HepG2 (cell line): ENCODE results near the gene PARP11. TPM values are rescaled to one million over a fixed set of nuclear protein-coding genes. Genes with fewer than 3 reads are reported as not detected.

Experiments
- ATAC-seq: fragments of 200-7000 bp; cut with Tn5 transposase; 3 replicates; pipeline ENCODE4 v1.9.1; 2020; ENCODE audit warnings: mild to moderate bottlenecking, moderate library complexity
- BruUV-seq: library from RNA; stranded (reverse); fragments of 400-500 nt; replicated peaks from 2 replicates; lab custom pipeline; 2021; lab: Mats Ljungman, UMichigan
- CTCF ChIA-PET: fragments of 300-600 bp; formaldehyde crosslinking; extraction: SDS; loops from one replicate; lab custom pipeline; 2021; ENCODE audit warnings: low total read pairs, inconsistent platforms, low intra/inter-chr PET ratio; lab: Yijun Ruan, JAX
- POLR2A ChIA-PET: fragments of 350-600 bp; sonication (Branson Sonifier 250); formaldehyde crosslinking; loops from one replicate; lab custom pipeline; 2020; ENCODE audit warnings: antibody characterized with exemption, inconsistent platforms; lab: Yijun Ruan, JAX
- DNase-seq: peaks from one replicate; pipeline ENCODE4 v3.0.0-alpha.2; 2015; ENCODE audit warnings: low spot score
- FAIRE-seq: peaks from 3 replicates; lab custom pipeline; 2011; peaks lifted over from hg19 to GRCh38; lab: Jason Lieb, UNC
- H2AFZ ChIP-seq: one replicate; pipeline ENCODE4 v1.6.1; 2011; ENCODE audit warnings: low read length, inconsistent platforms
- H3K27ac ChIP-seq: fragments of 300-600 bp; 3 replicates; pipeline ENCODE4 v1.8.0; 2011; ENCODE audit warnings: mixed run types, mild to moderate bottlenecking, mixed read lengths, low read length, inconsistent platforms; ENCODE audit not compliant: insufficient read depth; ENCODE audit errors: extremely low read length
- H3K27me3 ChIP-seq, 2 experiments: fragments of 200-600 bp in 1 of 2; 2 replicates in 1 of 2; 3 replicates in 1 of 2; pipeline versions ENCODE4 v1.6.0 to v1.8.0; 2011; ENCODE audit warnings: low read length in 2 of 2, mild to moderate bottlenecking in 2 of 2, moderate library complexity in 2 of 2, inconsistent platforms in 1 of 2; ENCODE audit not compliant: insufficient read depth in 2 of 2, control insufficient read depth in 1 of 2
- H3K36me3 ChIP-seq, 2 experiments: fragments of 200-600 bp in 1 of 2; replicated peaks in 1 of 2; 2 replicates in 1 of 2; 3 replicates in 1 of 2; pipeline versions ENCODE4 v1.5.1 to v1.8.0; 2011; ENCODE audit warnings: low read length in 2 of 2, inconsistent platforms in 1 of 2; ENCODE audit not compliant: insufficient read depth in 2 of 2, control insufficient read depth in 1 of 2
- H3K4me1 ChIP-seq: 2 replicates; pipeline ENCODE4 v1.5.1; 2012; ENCODE audit warnings: low read length, inconsistent platforms; ENCODE audit not compliant: insufficient read depth
- H3K4me2 ChIP-seq: 2 replicates; pipeline ENCODE4 v1.6.0; 2011; ENCODE audit warnings: low read depth, low read length, inconsistent platforms
- H3K4me3 ChIP-seq, 3 experiments: fragments of 200-600 bp in 1 of 3; sonication (generic), shearing (Covaris generic) in 1 of 3; replicated peaks in 1 of 3; 2 replicates each; pipeline ENCODE4 v1.5.1; 2011 to 2016; ENCODE audit warnings: low read length in 3 of 3, inconsistent platforms in 2 of 3, low read depth in 2 of 3, mild to moderate bottlenecking in 2 of 3, control low read depth in 1 of 3, mixed read lengths in 1 of 3; ENCODE audit not compliant: insufficient read depth in 1 of 3
- H3K79me2 ChIP-seq: one replicate; pipeline ENCODE4 v1.6.1; 2011; ENCODE audit warnings: low read length, inconsistent platforms; ENCODE audit not compliant: insufficient read depth
- H3K9ac ChIP-seq: 2 replicates; pipeline ENCODE4 v1.6.0; 2011; ENCODE audit warnings: mild to moderate bottlenecking, low read depth, low read length, inconsistent platforms; ENCODE audit not compliant: insufficient read depth
- H3K9me3 ChIP-seq: 2 replicates; pipeline ENCODE4 v1.5.1; 2012; ENCODE audit warnings: mild to moderate bottlenecking, low read length
- H4K20me1 ChIP-seq: 2 replicates; pipeline ENCODE4 v1.6.0; 2011; ENCODE audit warnings: inconsistent platforms, mild to moderate bottlenecking, low read length, moderate library complexity; ENCODE audit not compliant: insufficient read depth
- FIP1L1 ChIP-seq: fragments of 200-400 bp; formaldehyde crosslinking; IDR thresholded peaks from 2 replicates; pipeline ENCODE4 v1.6.1; 2018; ENCODE audit warnings: low read depth, mild to moderate bottlenecking, low read length, moderate library complexity, borderline replicate concordance; ENCODE audit not compliant: insufficient read depth
- HES4 ChIP-seq: sonication (generic); formaldehyde crosslinking; IDR thresholded peaks from 2 replicates; pipeline ENCODE4 v1.9.0; 2021; ENCODE audit warnings: mild to moderate bottlenecking, missing genetic modification reagents, borderline replicate concordance
- HNF1A ChIP-seq, 2 experiments: sonication (generic) in 1 of 2; formaldehyde crosslinking in 1 of 2; IDR thresholded peaks; 2 replicates each; pipeline versions ENCODE4 v1.4.0 to v1.6.1; 2016 to 2020; ENCODE audit warnings: borderline replicate concordance in 1 of 2, low read depth in 1 of 2, mild to moderate bottlenecking in 1 of 2, missing genetic modification reagents in 1 of 2
- JDP2 ChIP-seq: sonication (generic); formaldehyde crosslinking; IDR thresholded peaks from 2 replicates; pipeline ENCODE4 v1.8.1; 2022; ENCODE audit warnings: missing genetic modification reagents, borderline replicate concordance
- KLF6 ChIP-seq: IDR thresholded peaks from 2 replicates; pipeline ENCODE4 v1.8.0; 2016; ENCODE audit warnings: missing biosample characterization, missing genetic modification reagents
- NBN ChIP-seq: fragments of 450-650 bp; conservative IDR thresholded peaks from 2 replicates; pipeline ENCODE4 v1.6.1; 2017
- TEAD2 ChIP-seq: sonication (generic); formaldehyde crosslinking; IDR thresholded peaks from 2 replicates; pipeline ENCODE4 v1.9.0; 2021; ENCODE audit warnings: missing genetic modification reagents
- ZBTB7A ChIP-seq: sonication (generic); formaldehyde crosslinking; IDR thresholded peaks from 2 replicates; pipeline ENCODE4 v1.8.0; 2022; ENCODE audit warnings: mild to moderate bottlenecking, missing genetic modification reagents
- ZNF12 ChIP-seq: sonication (generic); formaldehyde crosslinking; IDR thresholded peaks from 2 replicates; pipeline ENCODE4 v1.5.0; 2020; ENCODE audit warnings: missing genetic modification reagents
- ZNF296 ChIP-seq: sonication (generic); formaldehyde crosslinking; conservative IDR thresholded peaks from 2 replicates; pipeline ENCODE4 v1.5.0; 2020; ENCODE audit warnings: mild to moderate bottlenecking, missing genetic modification reagents
- ZNF709 ChIP-seq: sonication (generic); formaldehyde crosslinking; IDR thresholded peaks from 2 replicates; pipeline ENCODE4 v1.5.0; 2020; ENCODE audit warnings: mild to moderate bottlenecking, missing genetic modification reagents
- ZNF740 ChIP-seq: sonication (generic); formaldehyde crosslinking; IDR thresholded peaks from 2 replicates; pipeline ENCODE4 v1.4.0; 2020; ENCODE audit warnings: missing genetic modification reagents
- ZNF782 ChIP-seq: sonication (generic); formaldehyde crosslinking; IDR thresholded peaks from 2 replicates; pipeline ENCODE4 v1.4.0; 2020; ENCODE audit warnings: missing genetic modification reagents, mild to moderate bottlenecking, borderline replicate concordance
- WGBS: methylation state at CpG from one replicate; pipeline ENCODE4 v1.1.6; 2017; ENCODE audit warnings: low lambda C conversion rate; 5-methylcytosine and 5-hydroxymethylcytosine counted together
- in situ Hi-C: cut with HindIII; loops from 2 replicates; pipeline ENCODE4 v1.10.0; 2017; ENCODE audit warnings: low pct_unique_long_range_greater_than_20kb; ENCODE audit not compliant: extremely low pct_ligation_motif_present
- intact Hi-C: fragments of 100-400 bp; cut with micrococcal nuclease; formaldehyde crosslinking; loops from one replicate; pipeline ENCODE4 v1.10.0; 2022; ENCODE audit not compliant: unreplicated experiment
- polyA plus RNA-seq, 8 experiments: library from polyadenylated mRNA; depleted of rRNA in 3 of 8; stranded (reverse) in 7 of 8; unstranded in 1 of 8; fragments of >200 nt; fragmentation: Illumina TruSeq in 4 of 8; extraction: Trizol in 4 of 8; gene quantifications; 2 replicates each; pipeline versions ENCODE4 v1.2.1 to v1.2.3, GENCODE V29; 2011 to 2016; ENCODE audit warnings: low read depth in 4 of 8, missing spikeins in 1 of 8, mixed read lengths in 1 of 8; ENCODE audit not compliant: insufficient read depth in 1 of 8
- total RNA-seq, 5 experiments: library from RNA; depleted of rRNA; stranded (reverse); fragments of >200 nt; fragmentation: Illumina TruSeq; extraction: Trizol; gene quantifications; 2 replicates each; pipeline ENCODE4 v1.2.3, GENCODE V29; 2016; ENCODE audit warnings: low read depth in 1 of 5

Gene PARP11
- total and polyA plus RNA-seq, 2 of the 13 experiments (the other 11 are each of a cell fraction or from before 2014, with no cell fraction given): 4.0 to 7.6 TPM

- FAIRE-seq (no peak), ATAC-seq (no peak), DNase-seq (no peak)
- CTCF ChIA-PET: interaction anchor here (1.6 to 2.4 kb wide), 2 partner anchors 489 to 503 kb away, joined by 5 to 27 read pairs; no protein-coding TSS in a partner anchor
- no peaks in the 10 kb centered on the region for H3K36me3 ChIP-seq
- no peak overlapping the region for H3K4me2 ChIP-seq
- no TSS peak for BruUV-seq
- no peaks in the 10 kb centered on the region for H3K79me2 ChIP-seq
- no peaks in the 10 kb centered on the region for H3K27me3 ChIP-seq
- intact Hi-C loops: no loop called here
- TF ChIP-seq TEAD2 (no peak), HES4 (no peak), ZNF782 (CRISPR knock-in tag) (no peak), FIP1L1 (no peak), ZNF709 (CRISPR knock-in tag) (no peak), KLF6 (CRISPR knock-in tag) (no peak), ZNF12 (no peak), HNF1A (IDR thresholded peaks at IDR 0.05; ENCODE audit: low read depth) (no peak), HNF1A (CRISPR knock-in tag; IDR thresholded peaks at IDR 0.05; ENCODE audit: borderline replicate concordance) (no peak), JDP2 (CRISPR knock-in tag) (no peak), ZNF296 (no peak), NBN (no peak), ZBTB7A (no peak), ZNF740 (CRISPR knock-in tag) (no peak)
- in situ Hi-C loops: loop anchor here (10.0 kb wide), 2 partner anchors 148 to 508 kb away; no protein-coding TSS in a partner anchor
- no peak overlapping the region for H3K4me3 ChIP-seq
- POLR2A ChIA-PET: no interaction called here
- no peaks in the 10 kb centered on the region for H4K20me1 ChIP-seq
- no peak overlapping the region for H3K9ac ChIP-seq
- 0 out of 2 replicates have a peak, but pooled peaks cover 7% of the 10 kb centered on the region for H3K4me1 ChIP-seq
- no peaks in the 10 kb centered on the region for H3K9me3 ChIP-seq
- H2AFZ ChIP-seq: no peak overlapping the region
- WGBS: 96% methylated on average over 5 of the region's 5 CpGs
- H3K27ac ChIP-seq: no peak overlapping the region
Observed at GRCh38 chr12:3802721-3803120, 70.5 kb downstream of the PARP11 start.
